HG03460 (cell line): Measurements from ENCODE around the gene LIPE.

Experiments used
- ATAC-seq: cut with Tn5 transposase; IDR thresholded peaks from one replicate; pipeline ENCODE4 v1.9.1; 2021; ENCODE audit not compliant: unreplicated experiment

Gene LIPE

GRCh38 chr19:42412661-42413076 is 14.5 kb downstream of the LIPE start:
- ATAC-seq = no peak

GRCh38 chr19:42412227-42412626 is 15.0 kb downstream of the LIPE start:
- no peak for ATAC-seq

- no peak for ATAC-seq
Observed at GRCh38 chr19:42411581-42412178, 15.5 kb downstream of the LIPE start.

- ATAC-seq = no peak
Observed at GRCh38 chr19:42410371-42410770, 16.8 kb downstream of the LIPE start.

GRCh38 chr19:42409477-42409876 is 17.7 kb downstream of the LIPE start:
- ATAC-seq = no peak

GRCh38 chr19:42407816-42408175 is 19.4 kb downstream of the LIPE start:
- ATAC-seq = no peak

- no peak for ATAC-seq
Observed at GRCh38 chr19:42407085-42407815, 19.9 kb downstream of the LIPE start.

GRCh38 chr19:42406111-42406510 is 21.1 kb downstream of the LIPE start:
- ATAC-seq = no peak

GRCh38 chr19:42403586-42403985 is 23.6 kb downstream of the LIPE start:
- no peak for ATAC-seq

GRCh38 chr19:42402376-42403116 is 24.6 kb downstream of the LIPE start:
- ATAC-seq = no peak

GRCh38 chr19:42401365-42402303 is 25.6 kb downstream of the LIPE start:
- ATAC-seq = no peak

GRCh38 chr19:42400404-42400803 is 26.8 kb downstream of the LIPE start:
- ATAC-seq = no peak

GRCh38 chr19:42397263-42398166 is 29.7 kb downstream of the LIPE start:
- no peak for ATAC-seq

- ATAC-seq = peak; percentile 91
Observed at GRCh38 chr19:42396381-42397262, 30.6 kb downstream of the LIPE start.

- ATAC-seq = no peak
Observed at GRCh38 chr19:42394751-42395150, 32.4 kb downstream of the LIPE start.

- no peak for ATAC-seq
Observed at GRCh38 chr19:42392165-42392564, 35.0 kb downstream of the LIPE start.

GRCh38 chr19:42389899-42390298 is 37.3 kb downstream of the LIPE start, which contains the start of gene CNFN:
Gene CNFN (minus strand): TSS chr19:42390297. CDS start chr19:42389037, 1,260 bp downstream.
- no peak for ATAC-seq

- no peak for ATAC-seq
Observed at GRCh38 chr19:42388851-42389489, 38.2 kb downstream of the LIPE start.
